Activated B cell treated with CpG ODN at 0.5 μM for 24 hours (primary cell): ENCODE results near the gene VPS11. TPM values are rescaled to one million over a fixed set of nuclear protein-coding genes. Genes with fewer than 3 reads are reported as not detected.

Experiments
- ATAC-seq: fragments of 200-7000 bp; cut with Tn5 transposase; one replicate; pipeline ENCODE4 v1.10.0; 2021; ENCODE audit warnings: low read depth, mild to moderate bottlenecking, moderate library complexity
- CTCF ChIA-PET: fragments of 350-600 bp; sonication (Branson Sonifier 250); formaldehyde crosslinking; loops from one replicate; lab custom pipeline; 2021; ENCODE audit warnings: antibody characterized with exemption; lab: Charles Lee
- POLR2A ChIA-PET: fragments of 350-600 bp; sonication (Branson Sonifier 250); formaldehyde crosslinking; loops from one replicate; lab custom pipeline; 2021; ENCODE audit warnings: antibody characterized with exemption; lab: Charles Lee
- DNase-seq: peaks from one replicate; pipeline ENCODE4 v3.0.0; 2022
- H3K27ac Mint-ChIP-seq: one replicate; pipeline ENCODE4 v1.8.0; 2020; ENCODE audit warnings: mixed read lengths
- H3K27me3 Mint-ChIP-seq: one replicate; pipeline ENCODE4 v1.8.0; 2021; ENCODE audit warnings: mixed read lengths
- H3K36me3 Mint-ChIP-seq: one replicate; pipeline ENCODE4 v1.8.0; 2021; ENCODE audit warnings: low read depth, mixed read lengths
- H3K4me1 Mint-ChIP-seq: one replicate; pipeline ENCODE4 v1.8.0; 2021; ENCODE audit warnings: mixed read lengths
- H3K4me3 Mint-ChIP-seq: one replicate; pipeline ENCODE4 v1.8.0; 2020; ENCODE audit warnings: mild to moderate bottlenecking, mixed read lengths
- H3K9me3 Mint-ChIP-seq: one replicate; pipeline ENCODE4 v1.8.0; 2020; ENCODE audit warnings: mixed read lengths
- CTCF ChIP-seq: fragments of 200-600 bp; IDR thresholded peaks from one replicate; pipeline ENCODE4 v1.8.0; 2022; ENCODE audit warnings: antibody characterized with exemption, mild to moderate bottlenecking
- intact Hi-C: fragments of 100-400 bp; cut with micrococcal nuclease; formaldehyde crosslinking; loops from one replicate; pipeline ENCODE4 v1.15.1; 2024
- total RNA-seq: library from RNA; stranded (reverse); gene quantifications from 2 replicates; pipeline ENCODE4 v1.2.3, GENCODE V29; 2022

The VPS11 gene
- total RNA-seq, 1 donor from 2014 or later: 53.6 TPM

- Mint-ChIP-seq H3K4me3 (no peak overlapping the region), H3K36me3 (peaks cover 45% of the 10 kb centered on the region), H3K27ac (no peak overlapping the region), H3K9me3 (no peaks in the 10 kb centered on the region), H3K27me3 (no peaks in the 10 kb centered on the region), H3K4me1 (peaks cover 17% of the 10 kb centered on the region)
- DNase-seq (no peak), ATAC-seq (no peak)
- CTCF ChIA-PET: no interaction called here
- TF ChIP-seq CTCF: no peak
- POLR2A ChIA-PET: interaction anchor here (0.6 to 2.7 kb wide), 2 partner anchors 8 to 17 kb away, joined by 4 to 10 read pairs; partner anchors contain the start of genes RPS25 and TRAPPC4
- intact Hi-C loops: no loop called here
Observed at GRCh38 chr11:119026970-119027369, 40.6 kb upstream of the VPS11 start.

GRCh38 chr11:119027561-119028345, 39.9 kb upstream of the VPS11 start:
- CTCF ChIA-PET: no interaction called here
- POLR2A ChIA-PET: interaction anchor here (0.6 to 2.7 kb wide), 3 partner anchors 9 to 67 kb away, joined by 3 to 10 read pairs (median 4); partner anchors contain the start of genes RPS25 and TRAPPC4
- ATAC-seq: no peak
- Mint-ChIP-seq H3K27ac (no peak overlapping the region), H3K4me1 (peaks cover 17% of the 10 kb centered on the region), H3K36me3 (peaks cover 37% of the 10 kb centered on the region), H3K9me3 (no peaks in the 10 kb centered on the region), H3K27me3 (no peaks in the 10 kb centered on the region), H3K4me3 (no peak overlapping the region)
- intact Hi-C loops: no loop called here
- no peak for TF ChIP-seq CTCF
- DNase-seq: no peak

- POLR2A ChIA-PET: interaction anchor here (1.0 to 2.7 kb wide), 2 partner anchors 10 to 66 kb away, joined by 3 to 10 read pairs; partner anchors contain the start of genes RPS25 and TRAPPC4
- ATAC-seq (no peak), DNase-seq (no peak)
- H3K4me1 Mint-ChIP-seq: peaks cover 15% of the 10 kb centered on the region
- H3K27ac Mint-ChIP-seq: no peak overlapping the region
- intact Hi-C loops: no loop called here
- H3K9me3 Mint-ChIP-seq: no peaks in the 10 kb centered on the region
- peaks cover 32% of the 10 kb centered on the region for H3K36me3 Mint-ChIP-seq
- H3K27me3 Mint-ChIP-seq: no peaks in the 10 kb centered on the region
- no peak for TF ChIP-seq CTCF
- CTCF ChIA-PET: no interaction called here
- no peak overlapping the region for H3K4me3 Mint-ChIP-seq
Observed at GRCh38 chr11:119028346-119029068, 39.1 kb upstream of the VPS11 start.

GRCh38 chr11:119029069-119029339, 38.6 kb upstream of the VPS11 start:
- Mint-ChIP-seq H3K4me1 (peaks cover 15% of the 10 kb centered on the region), H3K4me3 (no peak overlapping the region), H3K36me3 (peaks cover 27% of the 10 kb centered on the region), H3K27me3 (no peaks in the 10 kb centered on the region), H3K27ac (no peak overlapping the region), H3K9me3 (no peaks in the 10 kb centered on the region)
- no peak for TF ChIP-seq CTCF
- ATAC-seq (no peak), DNase-seq (no peak)
- ChIA-PET POLR2A (interaction anchor here (2.7 kb wide), 1 partner anchor 10 kb away, joined by 10 read pairs; the partner anchor contains the start of genes RPS25 and TRAPPC4), CTCF (no interaction called here)
- intact Hi-C loops: no loop called here
